OCI-LY7 (cell line): Measurements from ENCODE around the gene RAP1GDS1. TPM values are rescaled to one million over a fixed set of nuclear protein-coding genes. Genes with fewer than 3 reads are reported as not detected.

Experiments
- total RNA-seq, 2 experiments: library from RNA; depleted of rRNA in 1 of 2; stranded (reverse); fragments of >200 nt in 1 of 2; shearing (Covaris generic) in 1 of 2; gene quantifications; 2 replicates each; pipeline ENCODE4 v1.2.3, GENCODE V29; 2014 to 2022

The RAP1GDS1 gene
- total RNA-seq, 2 experiments from 2014 or later, result 53.5 to 57.8 TPM

Other genes starting within 250 kb of the RAP1GDS1 start
- not detected in 2 replicates for gene STPG2, start 117.9 kb upstream of the RAP1GDS1 start, total RNA-seq (2014; rRNA removed; shearing (Covaris generic))
- gene STPG2, start 117.9 kb upstream of the RAP1GDS1 start, total RNA-seq (2022), result not detected in 2 replicates